ENCODE measurements around the gene ZFP64. TPM values are rescaled to one million over a fixed set of nuclear protein-coding genes. Genes with fewer than 3 reads are reported as not detected.

ZFP64 gene
- total RNA-seq, 1 experiment from 2014 or later = 18.4 TPM

GRCh38 chr20:52207020-52207810, 15.6 kb upstream of the ZFP64 start:
- no peak overlapping the region for H3K27ac ChIP-seq (ENCODE audit: low read length)
- ChIA-PET POLR2A (no interaction called here), CTCF (no interaction called here)
- TF ChIP-seq SIN3A (IDR thresholded peaks at IDR 0.05; ENCODE audit: borderline replicate concordance, insufficient read depth, low read depth, low read length) (no peak), CTCF (IDR thresholded peaks at IDR 0.05) (no peak), TCF7L2 (IDR thresholded peaks at IDR 0.05; ENCODE audit: low read depth, low read length) (no peak)
- no peak for ATAC-seq
- intact Hi-C loops (cut with micrococcal nuclease; ENCODE audit: unreplicated experiment) (no loop called here), in situ Hi-C loops (cut with HindIII; ENCODE audit: low pct_unique_long_range_greater_than_20kb, low sequenced_read_pairs) (no loop called here)
- H3K27me3 ChIP-seq (ENCODE audit: control insufficient read depth, insufficient read depth, low read length) = peaks cover 3% of the 10 kb centered on the region
- no peak for DNase-seq (ENCODE audit: low read depth, low spot score)
- no peaks in the 10 kb centered on the region for H3K9me3 ChIP-seq (ENCODE audit: control insufficient read depth, insufficient read depth, low read depth, low read length)
- no peaks in the 10 kb centered on the region for H3K36me3 ChIP-seq (ENCODE audit: control insufficient read depth, insufficient read depth, low read length)
- no peak overlapping the region for H3K4me3 ChIP-seq (ENCODE audit: low read depth in 2 of 2, low read length in 2 of 2)
- H3K4me1 ChIP-seq (ENCODE audit: control insufficient read depth, insufficient read depth, low read length) = no peaks in the 10 kb centered on the region
- BruUV-seq (replicated peaks) = no TSS peak

GRCh38 chr20:52204136-52204535, 12.6 kb upstream of the ZFP64 start:
- no peak for TF ChIP-seq TCF7L2 (IDR thresholded peaks at IDR 0.05; ENCODE audit: low read depth, low read length)
- TF ChIP-seq SIN3A (IDR thresholded peaks at IDR 0.05; ENCODE audit: borderline replicate concordance, insufficient read depth, low read depth, low read length) = no peak
- no peak for TF ChIP-seq REST (IDR thresholded peaks at IDR 0.05; ENCODE audit: insufficient read depth in 1 of 2, low read depth in 2 of 2, low read length in 1 of 2)
- TF ChIP-seq CTCF (IDR thresholded peaks at IDR 0.05) = no peak
- TF ChIP-seq POLR2AphosphoS5 (IDR thresholded peaks at IDR 0.05; ENCODE audit: low read depth, low read length) = no peak
- Histone ChIP-seq H3K36me3 (ENCODE audit: control insufficient read depth, insufficient read depth, low read length) (no peaks in the 10 kb centered on the region), H3K27ac (ENCODE audit: low read length) (no peak overlapping the region), H3K4me3 (ENCODE audit: low read depth in 2 of 2, low read length in 2 of 2) (no peak overlapping the region), H3K4me1 (ENCODE audit: control insufficient read depth, insufficient read depth, low read length) (no peaks in the 10 kb centered on the region), H3K27me3 (ENCODE audit: control insufficient read depth, insufficient read depth, low read length) (no peaks in the 10 kb centered on the region), H3K9me3 (ENCODE audit: control insufficient read depth, insufficient read depth, low read depth, low read length) (no peaks in the 10 kb centered on the region)
- ATAC-seq (no peak), DNase-seq (ENCODE audit: low read depth, low spot score) (no peak)
- POLR2A ChIA-PET = interaction anchor here (0.7 kb wide), 1 partner anchor 426 kb away, joined by 5 read pairs; no protein-coding TSS in a partner anchor
- no TSS peak for BruUV-seq (replicated peaks)
- in situ Hi-C loops (cut with HindIII; ENCODE audit: low pct_unique_long_range_greater_than_20kb, low sequenced_read_pairs) (no loop called here), intact Hi-C loops (cut with micrococcal nuclease; ENCODE audit: unreplicated experiment) (no loop called here)
- CTCF ChIA-PET = no interaction called here
